HG02840 (cell line): Measurements from ENCODE around the gene MPZL2.

Experiments used
- ATAC-seq: cut with Tn5 transposase; IDR thresholded peaks from one replicate; pipeline ENCODE4 v1.9.1; 2021; ENCODE audit warnings: mild to moderate bottlenecking, moderate library complexity, moderate number of reproducible peaks; ENCODE audit not compliant: unreplicated experiment, low FRiP score

The MPZL2 gene

DNA sequence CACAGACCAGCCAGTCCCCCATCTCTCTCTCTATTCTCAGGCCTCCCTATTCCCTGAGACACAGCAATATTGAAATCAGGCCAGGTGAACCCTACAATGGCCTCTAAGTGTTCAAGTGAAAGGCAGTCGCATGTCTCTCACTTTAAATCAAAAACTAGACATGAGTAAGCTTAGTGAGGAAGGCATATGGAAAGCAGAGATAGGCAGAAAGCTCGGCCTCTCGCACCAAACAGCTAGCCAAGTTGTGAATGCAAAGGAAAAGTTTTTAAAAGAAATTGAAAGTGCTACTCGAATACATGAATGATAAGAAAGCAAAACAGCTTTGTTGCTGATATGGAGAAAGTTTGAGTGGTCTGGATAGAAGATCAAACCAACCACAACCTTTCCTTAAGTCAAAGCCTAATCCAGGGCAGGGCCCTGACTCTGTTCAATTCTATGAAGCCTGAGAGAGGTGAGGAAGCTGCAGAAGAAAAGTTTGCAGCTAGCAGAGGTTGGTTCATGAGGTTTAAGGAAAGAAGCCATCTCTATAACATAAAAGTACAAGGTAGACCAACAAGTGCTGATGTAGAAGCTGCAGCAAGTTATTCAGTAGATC is 19.8 kb upstream of the MPZL2 start:
- ATAC-seq, result no peak

GRCh38 chr11:118283037-118283636 is 19.0 kb upstream of the MPZL2 start:
- no peak for ATAC-seq

- ATAC-seq, result no peak
These were observed 18.5 kb upstream of the MPZL2 start for GRCh38 chr11:118282606-118283005.

DNA sequence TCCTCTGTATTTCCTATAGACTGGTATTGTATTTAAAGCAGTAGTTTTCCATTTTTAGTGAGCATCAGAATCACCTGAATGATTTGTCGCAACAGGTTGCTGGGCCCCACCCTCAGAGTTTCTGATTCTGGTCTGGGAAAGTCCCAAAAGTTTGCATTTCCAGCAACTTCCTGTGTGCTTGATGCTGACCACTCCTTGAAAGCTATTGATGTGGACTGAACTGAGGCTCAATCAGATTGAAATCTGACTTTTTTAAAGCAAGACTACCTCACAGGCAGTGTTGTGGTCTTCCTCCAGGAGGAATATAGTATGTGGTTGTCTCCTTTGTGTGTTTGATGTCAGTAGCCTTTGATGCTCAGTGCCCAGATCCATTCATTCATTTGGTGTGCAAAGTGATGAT is 17.2 kb upstream of the MPZL2 start:
- ATAC-seq, result no peak

DNA sequence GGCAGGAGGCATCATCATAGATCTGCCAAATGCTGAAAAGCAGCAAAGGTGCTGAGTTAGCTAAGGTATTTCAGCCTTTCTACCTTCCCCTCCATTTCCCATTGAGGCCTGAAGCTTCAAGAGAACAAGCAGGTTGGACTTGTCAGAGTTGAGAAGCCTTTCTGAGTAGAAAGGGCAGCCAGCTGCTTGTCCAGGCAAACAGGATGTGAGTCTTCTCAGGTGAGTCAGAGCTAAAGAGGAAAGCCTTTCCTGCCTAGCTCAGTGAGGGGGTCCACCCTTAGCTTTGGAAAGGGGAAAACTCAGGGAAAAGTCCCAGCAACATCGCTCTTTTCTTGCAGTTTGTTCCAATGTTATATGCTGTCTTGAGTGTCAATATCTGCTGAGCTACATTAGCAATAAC is 13.2 kb upstream of the MPZL2 start:
- no peak for ATAC-seq

- ATAC-seq, result no peak
These were observed 12.3 kb upstream of the MPZL2 start for GRCh38 chr11:118276422-118276821.

DNA sequence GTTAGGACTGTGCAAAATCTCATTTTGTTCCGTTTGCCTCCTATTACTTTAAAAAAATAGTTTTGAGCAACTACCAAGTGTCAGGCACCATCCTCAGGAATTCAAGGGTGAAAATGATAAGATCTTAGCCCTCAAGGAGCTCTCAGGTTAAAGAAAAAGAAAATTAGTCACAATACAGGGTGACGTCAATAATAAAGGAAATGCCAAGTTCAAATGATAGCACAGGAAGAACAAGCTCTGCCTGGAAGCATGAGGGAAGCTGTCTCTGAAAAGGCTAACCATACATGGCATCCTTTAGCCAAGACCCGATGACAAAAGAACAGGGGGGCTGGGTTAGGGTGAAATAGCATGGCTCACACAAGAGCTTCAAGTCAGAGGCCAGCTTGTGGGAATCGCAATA is 11.1 kb upstream of the MPZL2 start:
- no peak for ATAC-seq

GRCh38 chr11:118274186-118274585 is 10.1 kb upstream of the MPZL2 start:
- ATAC-seq, result no peak

- no peak for ATAC-seq
These were observed 7.9 kb upstream of the MPZL2 start for GRCh38 chr11:118272001-118272400.

DNA sequence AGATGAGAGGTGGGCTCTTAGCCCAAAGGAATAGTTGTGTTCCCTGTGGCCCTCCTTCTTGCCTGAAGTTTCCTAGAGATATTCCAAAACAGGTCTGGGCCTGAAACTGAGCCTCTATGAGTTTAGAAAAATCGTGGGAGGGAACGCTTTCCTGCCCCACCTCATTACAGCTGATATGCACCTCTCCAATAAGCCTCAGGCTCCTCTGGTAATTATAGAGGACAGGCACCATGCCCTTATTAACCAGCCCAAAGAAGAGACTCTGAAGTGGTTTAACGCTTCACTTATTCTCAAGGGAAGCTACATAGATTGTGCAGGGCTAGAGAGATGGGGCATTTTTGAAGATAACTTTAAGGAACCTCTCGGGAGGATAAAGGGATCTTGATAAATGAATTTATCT is 3.4 kb upstream of the MPZL2 start:
- no peak for ATAC-seq

GRCh38 chr11:118265954-118266353 is 1.9 kb upstream of the MPZL2 start:
- no peak for ATAC-seq

- ATAC-seq, result no peak
These were observed 720 bp upstream of the MPZL2 start for GRCh38 chr11:118264569-118265465.

DNA sequence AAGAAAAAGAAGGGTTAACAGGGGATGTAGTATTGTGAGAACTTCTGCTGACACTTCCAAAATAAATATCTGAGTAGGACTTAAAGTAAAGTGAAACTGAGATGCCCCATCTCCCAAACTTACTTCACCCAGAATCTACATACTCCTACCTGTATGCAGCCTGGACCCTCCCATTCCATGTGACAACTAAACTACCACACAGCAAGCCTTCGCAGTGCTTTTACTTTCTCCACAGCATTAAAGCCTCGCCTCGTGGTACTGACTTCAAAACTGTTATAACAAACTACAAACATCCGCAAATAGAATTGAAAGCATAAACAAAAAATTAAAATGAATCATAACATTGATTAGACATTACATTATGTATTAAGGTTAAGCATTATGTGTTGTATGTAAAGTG is 985 bp downstream of the MPZL2 start:
- ATAC-seq, result no peak

- ATAC-seq, result no peak
These were observed 3.7 kb downstream of the MPZL2 start for GRCh38 chr11:118260353-118260752.

DNA sequence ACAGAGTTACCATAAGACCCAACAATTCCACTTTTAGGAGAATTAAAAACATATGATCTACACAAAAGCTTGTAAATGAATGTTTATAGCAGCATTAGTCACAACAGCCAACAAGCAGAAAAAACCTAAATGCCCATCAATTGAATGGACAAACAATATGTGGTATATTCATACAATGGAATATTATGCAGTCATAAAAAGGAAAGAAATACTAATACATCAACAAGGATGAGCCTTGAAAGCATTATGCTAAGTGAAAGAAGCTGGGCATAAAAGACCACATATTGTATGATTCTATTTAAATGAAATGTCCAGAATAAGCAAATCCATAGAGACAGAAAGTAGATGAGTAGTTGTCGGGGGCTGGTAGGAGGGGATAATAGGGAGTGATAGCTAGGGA is 5.0 kb downstream of the MPZL2 start:
- ATAC-seq, result no peak

DNA sequence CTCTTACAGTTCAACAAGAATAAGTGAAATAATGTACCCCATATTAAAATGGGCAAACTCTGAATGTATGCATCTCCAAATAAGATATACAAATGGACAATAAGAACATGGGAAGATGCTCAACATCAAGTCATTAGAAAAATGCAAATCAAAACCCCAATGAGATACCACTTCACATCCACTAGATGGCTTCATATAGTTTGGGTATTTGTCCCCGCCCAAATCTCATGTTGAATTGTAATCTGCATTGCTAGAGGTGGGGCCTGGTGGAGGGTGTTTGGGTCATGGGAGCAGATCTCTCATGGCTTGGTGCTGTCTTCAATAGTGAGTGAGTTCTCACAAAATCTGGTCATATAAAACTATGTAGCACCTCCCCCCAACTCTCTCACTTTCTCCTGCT is 5.7 kb downstream of the MPZL2 start:
- ATAC-seq, result no peak

DNA sequence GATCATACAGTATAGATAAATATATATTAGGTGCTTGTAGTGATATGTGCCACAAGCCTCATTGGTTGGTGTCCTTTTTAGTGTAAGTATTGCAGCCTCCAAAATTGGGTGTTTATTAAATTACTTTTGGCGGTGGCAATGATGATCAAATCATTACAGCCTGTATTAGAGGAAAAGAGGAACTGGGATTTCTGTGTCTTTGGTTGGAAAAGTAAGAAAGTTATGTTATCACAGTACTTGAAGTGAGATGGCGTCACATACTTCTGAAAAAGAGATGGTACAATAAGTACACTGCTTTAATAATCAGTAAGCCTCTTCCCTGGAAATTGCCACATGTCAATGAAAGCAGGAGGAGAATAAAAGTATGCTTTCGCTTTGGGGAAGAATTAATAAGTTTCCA is 11.4 kb downstream of the MPZL2 start:
- no peak for ATAC-seq

DNA sequence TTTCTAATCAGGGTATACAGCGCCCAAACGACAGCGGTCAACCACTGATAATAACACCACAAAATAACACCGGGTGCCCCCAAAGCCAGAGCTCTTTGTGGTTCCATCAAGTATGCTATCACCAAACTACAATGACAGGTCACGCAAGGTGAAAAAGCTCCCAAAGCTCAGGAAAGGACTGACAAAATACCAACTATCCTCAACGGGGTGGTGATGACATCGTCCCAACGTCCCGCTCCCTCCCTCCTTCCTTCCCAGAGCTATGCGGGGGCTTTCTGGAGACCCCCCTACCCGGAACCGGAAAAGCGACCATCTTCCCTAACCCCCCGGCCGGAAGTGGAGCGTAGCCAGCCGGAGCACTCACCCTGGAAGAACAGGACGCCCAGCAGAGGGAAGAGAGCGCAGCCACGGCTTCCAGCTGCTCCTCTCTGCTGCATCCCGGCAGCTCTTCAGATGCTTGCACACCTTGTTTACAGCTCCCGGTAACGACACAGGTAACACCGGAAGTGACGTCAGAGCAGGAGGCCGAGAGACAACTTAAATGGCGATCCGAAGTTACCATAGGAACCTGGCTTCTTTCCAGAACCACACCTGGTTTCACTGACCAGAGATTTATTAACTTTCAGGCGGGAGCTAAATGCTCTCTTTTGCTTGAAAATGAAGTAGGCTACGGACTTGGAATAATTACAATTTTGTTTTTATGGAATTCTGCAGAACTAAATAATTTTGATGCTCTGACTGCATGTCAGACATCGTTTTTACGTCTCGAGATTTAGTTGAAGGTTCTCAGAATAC is 12.0 kb downstream of the MPZL2 start, which contains the start of gene MPZL3:
MPZL3 (minus strand) TSS at position 508 of the 795 bp plus-strand sequence; CDS start at position 437, 71 bp downstream.
- no peak for ATAC-seq

DNA sequence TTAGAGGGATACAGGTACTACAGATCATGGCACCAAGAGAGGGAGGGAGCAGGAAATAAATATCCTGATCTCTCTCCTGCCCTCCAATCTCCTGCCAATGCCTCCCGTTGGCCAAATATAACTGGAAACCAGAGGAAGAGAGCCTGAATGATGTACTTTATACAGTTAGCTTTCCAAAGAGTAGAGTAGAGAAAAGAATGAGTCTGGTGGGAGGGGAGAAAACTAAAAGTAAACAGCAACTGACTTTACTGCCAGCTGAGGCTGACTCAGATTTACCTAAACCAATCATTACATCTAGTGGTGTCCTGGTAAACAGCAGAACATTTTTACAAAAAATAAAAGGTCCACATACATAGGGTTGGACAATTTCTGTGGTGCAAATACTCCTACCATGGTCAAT is 17.1 kb downstream of the MPZL2 start:
- no peak for ATAC-seq

DNA sequence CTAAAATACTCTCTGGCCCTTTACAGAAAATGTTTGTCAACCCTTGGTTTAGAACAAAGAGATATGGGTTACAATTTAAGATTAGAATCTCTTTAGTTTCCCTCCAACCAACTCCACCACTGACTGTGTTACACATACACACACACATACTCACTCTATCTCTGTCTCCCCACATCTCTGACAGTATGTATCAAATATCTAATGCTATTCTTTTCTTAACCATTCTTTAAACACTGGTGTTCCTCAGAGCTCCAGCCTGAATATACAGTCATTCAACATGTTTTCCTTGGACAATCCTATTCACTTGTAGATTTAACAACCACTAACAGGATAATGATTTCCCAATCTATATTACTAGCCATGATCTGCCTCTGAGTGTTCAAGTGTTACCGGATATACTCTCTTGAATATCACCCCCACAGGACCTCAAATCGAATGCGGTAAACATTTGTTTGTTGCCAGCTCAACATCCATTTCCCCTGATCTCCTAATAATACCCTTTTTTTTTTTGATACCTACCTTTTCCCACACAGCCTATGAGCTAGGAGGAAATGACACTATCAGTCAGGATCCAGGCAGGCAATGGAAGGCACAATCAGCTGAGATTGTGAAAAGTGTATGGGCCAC is 18.0 kb downstream of the MPZL2 start:
- no peak for ATAC-seq
